GM19238 (cell line): ENCODE results near the gene RIOX2.
"Not testable (repeated sequence)": the region's sequence is repeated elsewhere in the genome, so short reads cannot be mapped to it uniquely, and the experiment has no call there.

Experiments used
- DNase-seq: peaks from one replicate; pipeline ENCODE4 v3.0.0; 2011; ENCODE audit warnings: low spot score; ENCODE audit not compliant: insufficient read length

Gene RIOX2

DNA sequence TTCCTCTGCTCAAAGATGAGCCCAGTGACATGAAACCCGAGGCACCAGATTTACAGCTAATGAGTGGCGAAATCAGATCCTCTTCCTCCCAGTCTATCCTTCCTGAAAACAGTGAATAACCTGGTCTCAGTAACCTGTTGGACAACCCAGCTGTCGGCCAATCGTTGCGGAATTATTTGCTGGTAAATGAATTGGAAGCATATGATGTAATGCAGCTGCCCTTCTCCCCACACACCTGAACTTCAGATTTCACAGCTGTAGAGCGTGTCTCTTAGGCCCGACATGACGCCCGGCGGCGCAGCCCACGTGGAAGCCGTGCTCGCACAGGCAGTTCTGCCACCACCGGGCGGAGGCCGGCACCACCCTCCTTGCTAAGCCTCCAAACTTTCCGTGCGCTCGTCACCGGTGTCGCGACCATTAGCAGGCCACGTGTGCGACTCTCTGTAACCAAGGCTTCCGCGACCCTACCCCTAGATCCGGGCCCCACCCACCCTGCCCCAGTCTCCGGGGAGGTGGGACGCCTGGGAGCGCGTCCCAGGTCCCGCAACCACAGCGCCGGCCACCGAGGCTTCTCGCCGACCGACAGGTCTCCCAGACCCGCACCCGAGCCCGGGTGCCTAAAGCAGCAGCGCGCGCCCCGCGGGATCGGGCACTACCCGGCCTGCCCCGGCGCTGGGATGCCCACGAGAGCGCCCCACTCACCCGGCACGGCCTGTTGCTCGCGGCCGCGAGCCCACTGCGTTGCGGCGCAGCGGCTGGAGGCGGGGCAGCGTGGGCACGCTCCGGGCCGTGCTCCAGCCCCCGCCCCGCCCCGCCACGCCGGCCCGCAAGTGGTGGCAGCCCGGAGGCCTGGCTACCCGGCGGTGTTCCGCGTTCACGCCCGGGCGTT lies at the start of gene RIOX2:
Gene RIOX2 (minus strand): TSS at position 753 of the 889 bp plus-strand sequence. CDS start 4,838 bp downstream, outside the sequence.
- DNase-seq: peak; percentile 73

DNA sequence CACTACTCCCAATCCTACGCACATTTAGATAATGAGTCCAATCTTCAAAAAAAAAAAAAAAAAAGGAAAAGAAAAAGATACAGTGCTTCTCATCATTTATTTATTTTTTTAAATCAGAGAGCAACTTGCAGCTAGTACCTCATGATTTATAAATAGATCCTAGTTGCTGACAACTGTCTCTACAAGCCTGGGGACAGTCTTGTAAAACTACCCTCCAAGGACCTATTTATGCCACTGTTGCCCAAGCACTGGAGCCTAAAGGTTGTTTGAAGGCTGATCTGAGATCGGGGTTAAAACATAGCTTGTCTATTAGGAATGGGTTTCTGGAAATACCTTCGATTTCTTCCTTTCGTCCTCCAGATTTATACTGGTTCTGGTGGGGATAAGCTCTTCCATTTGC lies 48.2 kb upstream of the RIOX2 start:
- DNase-seq: no peak

DNA sequence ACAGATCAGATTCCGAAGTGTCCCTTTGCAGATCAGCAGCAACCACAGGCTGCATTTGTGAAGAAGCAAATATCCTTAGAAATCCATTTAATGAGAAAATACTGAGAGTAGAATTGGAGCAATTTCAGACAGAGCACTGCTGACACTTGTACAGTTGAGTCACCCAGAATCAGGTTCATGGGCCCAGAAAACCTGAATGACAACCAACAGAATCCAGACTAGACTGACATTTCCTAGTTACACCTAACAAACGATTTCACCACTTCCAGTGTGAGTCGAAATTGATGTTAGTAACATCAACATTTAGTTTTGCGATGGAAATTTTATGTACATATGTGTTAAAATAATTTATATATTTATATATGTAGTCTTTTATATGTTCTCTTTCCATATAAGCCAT lies 46.1 kb upstream of the RIOX2 start:
- no peak for DNase-seq

DNA sequence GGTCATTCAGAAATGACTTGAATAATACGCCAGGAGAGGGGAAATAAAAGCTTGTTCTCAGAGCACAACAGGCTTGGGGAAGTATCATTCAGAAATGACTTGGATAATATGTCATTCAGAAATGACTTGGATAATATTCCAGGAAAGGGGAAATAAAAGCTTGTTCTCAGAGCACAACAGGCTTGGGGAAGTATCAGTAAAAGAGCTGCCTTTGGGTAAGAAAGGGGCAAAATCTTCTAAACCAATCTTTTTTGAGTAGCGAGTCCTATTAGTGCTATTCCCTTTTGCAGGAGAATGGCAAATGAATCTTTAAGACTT lies 42.0 kb upstream of the RIOX2 start:
- no peak for DNase-seq

DNA sequence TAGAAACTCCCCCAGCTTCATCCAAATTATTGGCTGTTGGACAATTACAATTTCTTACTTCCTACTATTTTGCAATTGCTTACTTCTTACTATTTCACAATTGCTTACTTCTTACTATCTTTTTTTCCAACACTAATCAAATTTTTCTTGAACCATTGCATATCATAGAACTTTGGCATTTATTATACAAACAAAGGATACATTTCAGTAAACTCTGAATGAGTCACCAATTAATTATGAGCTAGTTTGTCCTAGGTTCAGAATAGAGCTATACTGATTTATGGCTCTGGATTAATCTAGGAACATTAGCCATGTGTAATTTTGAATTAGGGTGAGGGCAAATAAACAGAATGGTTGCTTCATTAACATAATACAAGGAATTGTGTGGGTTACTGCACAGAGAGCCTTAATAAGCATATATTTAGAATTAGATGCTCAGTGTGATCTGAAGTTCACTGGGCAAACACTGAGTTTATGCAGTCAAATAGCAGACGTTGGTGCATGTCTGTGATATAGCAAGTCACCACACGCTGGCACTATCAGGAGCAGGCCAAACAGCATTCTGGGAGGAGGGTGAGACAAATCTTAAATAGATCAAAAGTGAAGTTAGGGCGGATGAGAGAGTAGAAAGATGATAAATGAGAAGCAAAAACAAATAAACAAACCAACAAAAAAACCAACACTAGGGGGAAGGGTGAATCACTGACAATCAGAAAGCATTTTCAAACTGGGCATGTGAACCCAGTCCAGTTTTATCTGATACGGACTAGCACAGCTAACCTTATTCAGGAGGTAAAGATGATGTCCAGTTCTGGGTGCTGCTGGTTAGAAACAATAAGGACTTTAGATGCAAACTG lies 41.4 kb upstream of the RIOX2 start:
- DNase-seq: no peak

DNA sequence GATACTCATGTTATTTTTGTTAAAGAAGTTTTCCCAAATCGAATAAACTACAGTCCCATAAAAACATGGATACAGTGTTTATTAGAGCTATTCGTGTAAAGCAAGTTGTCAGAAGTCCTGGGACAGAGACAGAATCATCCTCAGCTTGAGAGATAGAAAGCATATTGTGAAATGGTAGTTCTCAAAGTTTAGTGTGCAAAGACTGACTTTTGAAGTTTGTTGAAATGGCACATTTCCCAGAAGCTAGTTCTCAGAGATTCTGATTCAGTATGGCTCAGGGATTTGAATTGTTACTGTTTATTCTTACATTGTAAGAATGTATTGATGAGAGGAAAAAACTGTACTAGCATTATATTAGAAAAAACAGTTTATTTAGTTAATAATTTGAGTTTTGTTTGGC lies 40.7 kb upstream of the RIOX2 start:
- DNase-seq: no peak

DNA sequence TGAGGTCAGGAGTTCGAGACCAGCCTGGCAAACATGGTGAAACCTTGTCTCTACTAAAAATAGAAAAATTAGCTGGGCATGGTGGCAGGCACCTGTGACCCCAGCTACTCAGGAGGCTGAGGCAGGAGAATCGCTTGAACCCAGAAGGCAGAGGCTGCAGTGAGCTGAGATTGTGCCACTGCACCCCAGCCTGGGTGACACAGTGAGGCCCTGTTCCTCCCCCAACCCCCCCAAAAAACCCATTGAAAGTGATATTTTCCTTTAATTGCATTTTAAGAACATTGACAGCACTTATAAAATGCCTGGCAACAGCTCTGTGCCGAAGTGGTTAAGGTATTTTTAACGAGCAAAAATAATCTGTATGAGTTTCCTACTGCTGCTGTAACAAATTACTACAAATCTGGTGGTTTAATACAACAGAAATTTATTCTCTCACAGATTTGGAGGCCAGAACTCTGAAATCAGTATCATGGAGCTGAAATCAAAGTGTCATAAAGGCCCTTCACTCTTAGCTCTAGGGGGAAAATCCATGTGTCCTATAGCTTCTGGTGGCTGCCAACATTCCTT lies 38.7 kb upstream of the RIOX2 start:
- DNase-seq: not testable (repeated sequence)

DNA sequence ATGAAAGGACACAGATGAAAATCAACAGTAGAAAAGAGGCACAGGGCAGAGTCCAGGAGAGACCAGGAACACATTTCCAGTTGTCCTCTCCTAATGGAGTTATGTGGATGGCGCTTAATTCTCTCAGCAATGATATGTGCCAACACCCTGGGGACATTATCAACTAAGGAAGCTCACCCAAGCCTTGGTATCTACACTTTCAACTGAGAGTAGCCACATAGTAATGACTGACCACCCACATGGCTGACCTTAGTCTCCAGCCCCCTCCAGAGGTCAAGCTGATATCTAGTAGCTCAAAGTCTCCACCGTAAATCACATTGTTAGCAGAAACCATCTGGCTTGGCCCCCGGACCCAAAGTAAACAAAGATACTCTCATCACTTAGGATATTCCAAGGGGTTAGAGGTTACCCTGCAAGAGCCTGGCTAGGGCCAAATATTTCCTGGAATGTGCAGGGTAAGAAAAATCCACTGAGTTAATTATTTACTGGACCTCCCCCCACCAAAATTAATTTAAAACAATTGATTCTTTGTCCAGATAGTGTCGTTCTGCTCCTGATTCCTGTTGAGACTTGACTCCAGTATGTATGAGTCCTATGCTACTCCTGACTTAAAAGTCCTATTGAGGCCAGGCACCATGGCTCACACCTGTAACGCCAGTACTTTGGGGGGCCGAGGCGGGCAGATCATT lies 38.1 kb upstream of the RIOX2 start:
- DNase-seq: no peak

DNA sequence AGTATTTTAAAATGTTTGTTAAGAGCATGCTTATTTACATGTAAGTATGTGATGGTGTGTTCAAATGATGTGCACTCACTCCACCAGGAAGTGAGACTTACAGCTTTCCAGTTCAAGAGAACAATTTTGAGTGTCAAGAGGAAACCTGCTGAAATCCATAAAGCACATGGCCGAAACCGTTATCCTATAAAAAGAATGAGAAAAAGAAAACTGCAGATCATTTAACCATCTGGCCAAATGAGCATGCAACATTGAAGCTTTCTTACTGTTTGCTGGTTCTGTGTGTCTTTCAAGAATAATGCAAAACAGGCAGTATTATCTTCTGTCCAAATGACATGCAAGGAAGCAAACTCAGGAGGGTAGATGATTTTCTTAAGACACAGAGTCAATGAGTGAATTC lies 36.6 kb upstream of the RIOX2 start:
- no peak for DNase-seq

DNA sequence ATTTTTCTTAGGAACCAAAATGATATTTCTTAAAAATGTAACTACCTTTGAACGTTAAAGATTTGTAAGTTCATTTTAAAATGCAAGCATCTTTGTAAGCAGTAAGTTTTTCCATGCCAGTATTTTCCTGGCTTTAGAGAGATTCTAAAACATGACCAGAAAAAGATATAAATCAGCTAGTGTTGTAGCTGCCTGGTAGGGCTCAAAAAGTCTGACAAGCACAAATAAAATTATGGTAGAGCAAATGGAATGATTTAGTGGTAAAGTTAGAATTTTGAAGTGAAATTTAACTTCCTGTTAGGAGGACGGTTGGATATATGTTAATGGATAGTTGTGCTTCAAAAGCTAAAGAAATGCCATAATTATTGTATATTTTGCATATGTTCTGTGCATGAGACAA lies 33.2 kb upstream of the RIOX2 start:
- no peak for DNase-seq

DNA sequence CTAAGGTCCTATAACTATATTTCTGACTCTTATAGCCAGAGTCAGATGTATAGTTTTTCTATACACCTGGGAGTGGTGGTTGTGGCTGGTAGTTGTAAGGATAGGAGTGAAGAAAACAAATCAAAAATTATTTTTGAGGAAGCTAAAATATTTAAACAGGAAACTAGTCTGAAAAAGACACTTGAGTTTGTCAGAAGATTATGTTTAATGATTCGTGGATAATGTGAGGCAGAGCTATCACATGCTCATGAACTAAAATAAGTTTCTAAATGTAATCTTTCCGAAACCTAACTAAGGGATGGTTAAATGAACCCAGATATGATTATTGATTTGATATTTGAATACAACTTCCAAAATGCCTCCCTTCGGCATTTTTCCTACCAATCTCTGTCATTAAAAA lies 32.5 kb upstream of the RIOX2 start:
- no peak for DNase-seq

DNA sequence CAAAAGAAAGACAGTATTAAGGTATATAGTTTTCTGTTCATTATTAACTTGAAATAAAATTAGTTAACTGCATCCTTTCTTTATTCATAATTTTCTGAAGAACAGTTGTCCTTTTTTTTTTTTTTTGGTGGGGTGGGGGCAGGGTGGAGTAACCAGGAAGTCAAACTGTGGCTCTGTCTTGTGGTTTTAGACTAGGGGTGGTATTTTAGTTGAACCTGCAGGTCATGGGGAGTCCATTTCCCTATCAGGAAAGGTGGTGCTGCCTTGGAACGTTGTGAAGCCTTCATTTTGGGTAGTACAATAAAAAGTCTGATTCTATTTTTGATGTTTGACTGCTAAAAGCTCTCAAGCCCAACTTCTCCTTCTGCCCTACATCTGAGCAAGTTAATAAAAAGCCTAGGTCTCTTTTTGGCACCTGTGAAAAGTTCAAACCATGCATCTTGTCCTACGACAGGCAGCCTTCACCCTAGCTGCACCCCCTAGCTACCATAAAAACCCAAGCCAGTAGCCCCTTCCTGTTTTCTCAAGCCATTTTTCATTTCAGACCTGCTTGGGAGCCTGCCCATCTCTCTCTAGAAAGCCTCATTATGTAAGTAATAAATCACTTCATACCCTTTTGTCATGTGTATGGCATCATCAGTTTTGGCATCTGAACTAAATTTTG lies 31.2 kb upstream of the RIOX2 start:
- no peak for DNase-seq

DNA sequence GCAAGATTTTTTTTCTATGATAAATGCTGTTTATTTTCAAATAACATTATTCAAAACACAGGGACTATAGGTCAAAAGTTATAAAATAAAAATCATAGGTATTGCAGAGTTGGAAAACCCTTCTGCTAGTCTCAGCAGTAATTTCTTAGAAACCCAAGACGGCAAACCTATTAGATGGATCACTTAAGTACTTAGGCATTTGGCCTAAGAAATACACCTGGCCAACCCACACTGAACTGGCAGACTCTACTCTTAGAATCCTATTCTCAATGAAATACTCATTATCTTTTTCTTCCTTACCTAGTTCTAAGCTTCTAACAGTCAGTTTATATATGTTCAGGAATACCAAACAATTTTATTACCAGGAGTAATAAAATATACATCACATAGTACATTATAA lies 30.5 kb upstream of the RIOX2 start:
- no peak for DNase-seq

DNA sequence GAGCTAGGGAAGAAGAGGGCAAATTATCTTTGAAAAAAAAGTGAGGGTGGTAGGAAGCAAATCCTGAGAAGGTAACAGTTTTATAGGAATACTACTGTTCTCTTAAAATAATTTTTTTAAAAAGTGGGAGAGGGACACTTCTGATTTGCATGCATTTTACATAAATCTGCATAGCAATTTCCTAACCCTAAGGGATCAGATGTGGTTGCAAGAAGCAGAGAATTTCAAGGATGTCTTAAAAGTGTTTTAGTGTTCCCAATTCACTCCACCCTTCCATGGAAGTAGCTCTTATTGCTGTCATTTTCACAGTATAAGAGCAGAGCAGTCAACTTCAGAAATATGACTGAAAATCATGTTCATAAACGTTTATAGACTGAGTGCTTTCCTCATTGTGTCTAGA lies 27.8 kb upstream of the RIOX2 start:
- DNase-seq: no peak

DNA sequence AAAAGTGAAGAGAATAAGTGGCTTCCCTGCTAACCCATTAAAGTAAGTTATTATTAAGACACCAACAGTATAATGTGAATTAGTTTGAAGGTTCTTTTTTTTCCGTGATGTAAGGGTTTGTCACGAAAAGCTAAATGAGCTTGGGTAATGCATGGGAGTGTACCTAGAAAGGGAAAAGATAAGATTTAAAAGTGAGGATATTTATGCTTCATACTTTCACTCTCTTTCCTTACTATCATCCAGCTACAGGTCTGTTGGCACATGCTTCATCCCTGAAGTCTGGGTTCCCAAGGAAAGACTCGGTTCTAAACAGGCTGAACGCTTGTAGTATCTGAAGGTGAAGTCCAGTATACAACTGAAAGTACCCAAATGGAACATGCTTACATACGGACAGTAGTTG lies 26.9 kb upstream of the RIOX2 start:
- DNase-seq: no peak

DNA sequence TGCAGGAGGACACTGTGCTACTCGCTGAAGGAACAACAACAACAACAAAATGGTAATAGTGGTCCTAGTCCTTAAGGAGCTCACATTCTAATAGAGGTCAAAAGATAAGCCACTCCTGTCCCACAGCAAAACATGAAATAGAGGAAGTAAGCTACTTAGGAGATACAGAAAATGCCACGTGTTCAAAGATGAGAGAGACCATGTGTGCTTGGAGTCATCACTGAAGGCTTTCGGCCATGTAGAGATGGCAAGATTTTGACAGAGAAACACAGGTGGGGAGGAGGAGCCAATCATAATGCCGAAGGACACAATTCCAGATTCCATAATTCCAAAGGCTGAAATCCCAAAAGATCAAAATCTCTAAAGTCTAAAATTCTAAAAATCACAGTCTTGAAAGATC lies 24.8 kb upstream of the RIOX2 start:
- DNase-seq: no peak

DNA sequence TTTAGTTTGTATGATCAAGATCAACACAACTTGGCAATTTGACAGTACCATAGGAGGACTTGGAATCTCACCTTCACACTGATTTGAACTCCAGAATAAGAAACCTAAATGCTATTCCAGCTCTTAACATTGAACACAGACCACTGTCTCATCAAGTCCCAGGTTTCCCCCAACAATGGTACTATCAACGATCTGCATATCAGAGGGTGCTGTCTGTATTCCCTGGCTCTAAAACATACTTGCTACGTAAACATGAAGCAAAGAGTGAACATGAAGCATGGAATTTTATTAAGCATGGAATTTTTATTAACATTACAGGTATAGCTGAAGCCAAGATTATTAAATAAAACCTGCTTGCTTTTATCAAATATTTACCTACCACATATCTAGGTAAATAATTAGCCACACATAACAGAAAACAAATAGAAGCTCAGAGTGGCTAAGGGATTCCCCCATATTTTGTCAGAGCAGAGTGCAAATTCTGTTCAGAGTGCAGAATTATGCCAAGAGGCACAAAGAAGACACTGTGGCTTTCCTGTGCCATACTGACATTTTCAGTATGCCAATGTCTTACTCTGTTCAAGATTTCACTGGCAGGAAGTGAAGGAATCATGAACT lies 22.2 kb upstream of the RIOX2 start:
- no peak for DNase-seq

DNA sequence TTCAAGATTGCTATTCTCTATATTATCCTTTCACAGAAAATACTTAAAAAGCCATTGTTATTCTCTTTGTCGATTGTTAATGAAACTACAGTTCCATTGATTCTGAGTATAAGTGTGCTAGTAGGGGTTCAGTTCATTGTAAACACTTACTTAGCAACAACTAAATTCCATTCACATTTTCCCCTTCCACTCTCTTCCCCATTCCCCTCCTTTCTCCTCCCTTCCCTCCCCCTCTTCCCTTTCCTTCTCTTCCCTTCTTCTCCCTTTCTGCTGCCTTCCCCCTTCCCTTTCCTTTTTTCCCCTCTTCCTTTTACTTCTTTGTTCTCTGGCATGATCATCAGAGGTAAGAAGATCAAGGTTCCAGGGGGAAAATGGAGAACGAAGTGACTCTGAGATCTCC lies 21.3 kb upstream of the RIOX2 start:
- no peak for DNase-seq

DNA sequence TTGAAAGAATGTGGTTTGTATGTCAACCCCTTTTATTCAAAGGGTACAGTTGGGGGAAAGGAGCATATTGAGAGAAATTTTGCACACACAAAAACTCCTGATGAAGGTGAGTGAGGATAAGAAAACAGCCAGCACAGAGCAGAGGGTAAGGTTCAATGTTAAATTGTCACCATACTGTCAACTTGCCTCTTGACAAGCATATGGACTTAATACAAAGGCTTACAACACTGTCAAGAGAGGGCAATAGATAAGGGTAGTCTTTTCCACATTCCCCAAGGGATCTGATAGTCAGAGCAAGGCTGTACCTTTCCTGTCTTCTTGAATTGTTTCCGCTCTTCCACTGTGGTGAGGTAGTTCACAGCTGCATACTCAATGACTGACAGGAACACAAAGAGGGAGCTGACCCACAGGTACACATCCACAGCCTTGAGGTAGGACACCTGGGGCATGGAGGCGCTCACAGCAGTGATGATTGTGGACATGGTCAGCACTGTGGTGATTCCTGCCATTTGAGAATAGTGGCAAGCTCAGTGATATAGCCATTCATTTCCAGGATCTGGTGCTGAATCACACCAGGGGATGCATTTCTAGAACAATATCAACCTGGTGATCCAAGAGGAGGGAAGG lies 20.4 kb upstream of the RIOX2 start:
- no peak for DNase-seq

DNA sequence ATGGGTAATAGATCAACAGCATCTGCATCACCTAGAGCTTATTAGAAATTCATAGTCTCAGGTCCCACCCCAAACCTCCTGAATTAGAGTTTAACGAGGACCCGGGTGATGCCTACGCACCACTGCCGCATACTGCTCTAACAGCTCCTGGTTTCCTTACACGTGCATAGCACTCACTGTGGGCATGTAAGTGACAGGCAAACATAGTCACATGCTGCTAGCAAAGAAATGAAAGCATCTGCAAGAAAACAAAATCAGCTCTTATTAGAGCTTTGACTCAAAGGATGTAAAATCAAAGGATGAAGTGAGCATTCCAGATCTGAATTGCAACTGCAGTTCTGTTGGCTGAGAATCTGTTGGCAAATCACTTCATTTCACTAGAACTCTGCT lies 19.1 kb upstream of the RIOX2 start:
- no peak for DNase-seq
